GM18951 (cell line): Measurements from ENCODE around the gene OR6M1.

Experiments used
- POLR2A ChIP-seq: IDR thresholded peaks from 4 replicates; pipeline ENCODE4 v1.6.1; 2011; ENCODE audit warnings: mild to moderate bottlenecking; ENCODE audit not compliant: insufficient read length, insufficient read depth; ENCODE audit errors: extremely low read depth
- in situ Hi-C: fragments of 300-500 bp; cut with MboI; formaldehyde crosslinking; loops from one replicate; pipeline ENCODE4 v1.12.0; 2022; ENCODE audit warnings: low sequenced_read_pairs, mixed read lengths, inconsistent platforms; ENCODE audit not compliant: unreplicated experiment

The OR6M1 gene

GRCh38 chr11:123765601-123766000 lies 40.5 kb downstream of the OR6M1 start:
- no peak for TF ChIP-seq POLR2A
- in situ Hi-C loops, result no loop called here

GRCh38 chr11:123762422-123762821 lies 43.7 kb downstream of the OR6M1 start:
- in situ Hi-C loops, result no loop called here

GRCh38 chr11:123760894-123761293 lies 45.3 kb downstream of the OR6M1 start:
- in situ Hi-C loops, result no loop called here
- TF ChIP-seq POLR2A, result no peak

More at GRCh38 chr11:123762422-123762821, 43.7 kb downstream of the OR6M1 start:
- TF ChIP-seq POLR2A, result no peak

- in situ Hi-C loops, result no loop called here
- TF ChIP-seq POLR2A, result no peak
Observed at GRCh38 chr11:123757976-123758375, 48.2 kb downstream of the OR6M1 start.

GRCh38 chr11:123755813-123756212 lies 50.3 kb downstream of the OR6M1 start:
- TF ChIP-seq POLR2A, result no peak

More at GRCh38 chr11:123755813-123756212, 50.3 kb downstream of the OR6M1 start:
- in situ Hi-C loops, result no loop called here
